ENCODE data around the gene ERAP2. TPM values are rescaled to one million over a fixed set of nuclear protein-coding genes. Genes with fewer than 3 reads are reported as not detected.

ERAP2 gene
- total RNA-seq, 2 experiments from 2014 or later, result 122 to 138 TPM

GRCh38 chr5:96940586-96940985, 64.3 kb downstream of the ERAP2 start:
- peaks cover 60% of the 10 kb centered on the region for H3K4me1 Mint-ChIP-seq
- ChIA-PET POLR2A (interaction anchor here (0.6 kb wide), 1 partner anchor 69 kb away, joined by 3 read pairs; no protein-coding TSS in a partner anchor), CTCF (interaction anchor here (1.5 kb wide), 1 partner anchor 71 kb away, joined by 3 read pairs; no protein-coding TSS in a partner anchor)
- DNase-seq, result no peak
- H3K4me3 Mint-ChIP-seq, result no peak overlapping the region
- H3K27ac Mint-ChIP-seq, result no peak overlapping the region
- peaks cover 54% of the 10 kb centered on the region for H3K36me3 Mint-ChIP-seq (ENCODE audit: low read depth)
- no peaks in the 10 kb centered on the region for H3K9me3 Mint-ChIP-seq
- no peaks in the 10 kb centered on the region for H3K27me3 Mint-ChIP-seq

DNA sequence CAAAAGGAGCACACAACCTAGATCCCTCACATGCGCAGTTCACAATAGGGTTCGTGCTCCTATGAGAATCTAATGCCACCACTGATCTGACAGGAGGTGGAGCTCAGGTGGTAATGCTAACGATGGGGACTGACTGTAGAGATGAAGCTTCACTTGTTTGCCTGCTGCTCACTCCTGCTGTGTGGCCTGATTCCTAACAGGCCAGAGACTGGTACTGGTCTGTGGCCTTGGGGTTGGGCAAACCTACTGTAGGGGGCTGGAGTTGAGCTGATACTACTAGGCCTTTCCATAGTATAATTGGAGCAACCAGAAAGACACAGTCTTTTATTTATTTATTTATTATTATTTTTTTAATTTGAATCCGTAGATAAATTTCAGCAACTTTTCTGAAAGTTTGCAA, 64.8 kb downstream of the ERAP2 start:
- no peak overlapping the region for H3K27ac Mint-ChIP-seq
- CTCF ChIA-PET, result no interaction called here
- DNase-seq, result no peak
- peaks cover 65% of the 10 kb centered on the region for H3K4me1 Mint-ChIP-seq
- POLR2A ChIA-PET, result interaction anchor here (0.6 kb wide), 1 partner anchor 70 kb away, joined by 3 read pairs; no protein-coding TSS in a partner anchor
- H3K27me3 Mint-ChIP-seq, result no peaks in the 10 kb centered on the region
- peaks cover 60% of the 10 kb centered on the region for H3K36me3 Mint-ChIP-seq (ENCODE audit: low read depth)
- no peak overlapping the region for H3K4me3 Mint-ChIP-seq
- no peaks in the 10 kb centered on the region for H3K9me3 Mint-ChIP-seq

- Mint-ChIP-seq H3K9me3 (no peaks in the 10 kb centered on the region), H3K27me3 (no peaks in the 10 kb centered on the region), H3K4me1 (peaks cover 68% of the 10 kb centered on the region), H3K27ac (no peak overlapping the region), H3K4me3 (no peak overlapping the region), H3K36me3 (ENCODE audit: low read depth) (peaks cover 55% of the 10 kb centered on the region)
- DNase-seq, result no peak
- CTCF ChIA-PET, result interaction anchor here (0.7 kb wide), 1 partner anchor 67 kb away, joined by 3 read pairs; no protein-coding TSS in a partner anchor
- POLR2A ChIA-PET, result no interaction called here
These were observed 65.8 kb downstream of the ERAP2 start for GRCh38 chr5:96942078-96942477.

GRCh38 chr5:96942911-96943310, 66.6 kb downstream of the ERAP2 start:
- DNase-seq, result no peak
- Mint-ChIP-seq H3K36me3 (ENCODE audit: low read depth) (peaks cover 54% of the 10 kb centered on the region), H3K27ac (no peak overlapping the region), H3K9me3 (no peaks in the 10 kb centered on the region), H3K4me3 (no peak overlapping the region), H3K27me3 (no peaks in the 10 kb centered on the region), H3K4me1 (peaks cover 66% of the 10 kb centered on the region)
- CTCF ChIA-PET, result no interaction called here
- POLR2A ChIA-PET, result no interaction called here

- Mint-ChIP-seq H3K9me3 (no peaks in the 10 kb centered on the region), H3K27ac (no peak overlapping the region), H3K4me1 (peaks cover 57% of the 10 kb centered on the region), H3K36me3 (ENCODE audit: low read depth) (peaks cover 49% of the 10 kb centered on the region), H3K4me3 (no peak overlapping the region), H3K27me3 (no peaks in the 10 kb centered on the region)
- no peak for DNase-seq
- ChIA-PET POLR2A (no interaction called here), CTCF (interaction anchor here (0.6 kb wide), 1 partner anchor 150 kb away, joined by 3 read pairs; no protein-coding TSS in a partner anchor)
These were observed 67.5 kb downstream of the ERAP2 start for GRCh38 chr5:96943799-96944198.

- H3K4me3 Mint-ChIP-seq, result no peak overlapping the region
- no peak for DNase-seq
These were observed 69.0 kb downstream of the ERAP2 start for GRCh38 chr5:96945144-96945897.

GRCh38 chr5:96946381-96946780, 70.1 kb downstream of the ERAP2 start:
- Mint-ChIP-seq H3K9me3 (peaks cover 6% of the 10 kb centered on the region), H3K27me3 (no peaks in the 10 kb centered on the region), H3K27ac (no peak overlapping the region), H3K36me3 (ENCODE audit: low read depth) (peaks cover 58% of the 10 kb centered on the region), H3K4me3 (no peak overlapping the region), H3K4me1 (peaks cover 47% of the 10 kb centered on the region)
- DNase-seq, result no peak
- ChIA-PET POLR2A (no interaction called here), CTCF (interaction anchor here (1.2 to 1.9 kb wide), 3 partner anchors 10 to 16 kb away, joined by 3 to 5 read pairs (median 3); partner anchors contain the start of gene LNPEP)

More at GRCh38 chr5:96945144-96945897, 69.0 kb downstream of the ERAP2 start:
- CTCF ChIA-PET, result interaction anchor here (0.6 to 1.9 kb wide), 5 partner anchors 9 to 107 kb away, joined by 3 to 5 read pairs (median 3); partner anchors contain the start of gene LNPEP
- H3K9me3 Mint-ChIP-seq, result peaks cover 6% of the 10 kb centered on the region
- H3K36me3 Mint-ChIP-seq (ENCODE audit: low read depth), result peaks cover 59% of the 10 kb centered on the region
- POLR2A ChIA-PET, result no interaction called here
- no peaks in the 10 kb centered on the region for H3K27me3 Mint-ChIP-seq
- H3K4me1 Mint-ChIP-seq, result peaks cover 54% of the 10 kb centered on the region
- peak overlapping the region; percentile 25 for H3K27ac Mint-ChIP-seq

DNA sequence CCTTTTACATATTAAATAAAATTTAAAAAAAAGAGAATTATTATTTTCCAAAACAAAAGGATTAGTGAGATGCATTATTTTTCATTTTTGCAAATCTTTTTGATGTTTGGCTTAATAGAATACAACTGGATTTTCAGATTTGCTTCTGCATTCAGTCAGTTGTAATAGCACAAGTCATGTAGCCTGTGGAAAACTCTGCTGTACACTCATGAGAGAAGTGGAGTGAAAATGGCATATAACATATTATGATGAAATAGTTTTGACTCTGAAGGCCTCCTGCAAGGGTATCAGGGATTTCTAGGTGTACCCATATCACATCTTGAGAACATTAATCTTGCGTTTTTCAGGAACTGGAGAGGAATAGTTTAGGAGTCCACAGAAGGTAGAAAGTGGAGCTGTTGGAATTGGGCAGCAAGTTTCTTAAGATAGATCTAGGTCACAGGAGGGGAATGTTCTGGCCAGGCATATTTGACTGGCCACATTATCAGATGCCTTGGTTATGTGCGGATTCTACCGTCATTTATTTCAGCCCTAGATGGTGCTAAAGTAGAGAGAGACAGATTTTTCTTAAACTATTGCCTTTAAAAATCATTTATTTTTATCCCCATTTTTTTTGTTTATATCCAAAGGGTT, 75.9 kb downstream of the ERAP2 start:
- Mint-ChIP-seq H3K27me3 (no peaks in the 10 kb centered on the region), H3K4me3 (no peak overlapping the region), H3K36me3 (ENCODE audit: low read depth) (peaks cover 54% of the 10 kb centered on the region), H3K4me1 (peaks cover 57% of the 10 kb centered on the region), H3K9me3 (peaks cover 6% of the 10 kb centered on the region), H3K27ac (no peak overlapping the region)
- ChIA-PET CTCF (interaction anchor here (0.7 kb wide), 1 partner anchor 190 kb away, joined by 3 read pairs; the partner anchor contains the start of gene LIX1), POLR2A (no interaction called here)
- no peak for DNase-seq

DNA sequence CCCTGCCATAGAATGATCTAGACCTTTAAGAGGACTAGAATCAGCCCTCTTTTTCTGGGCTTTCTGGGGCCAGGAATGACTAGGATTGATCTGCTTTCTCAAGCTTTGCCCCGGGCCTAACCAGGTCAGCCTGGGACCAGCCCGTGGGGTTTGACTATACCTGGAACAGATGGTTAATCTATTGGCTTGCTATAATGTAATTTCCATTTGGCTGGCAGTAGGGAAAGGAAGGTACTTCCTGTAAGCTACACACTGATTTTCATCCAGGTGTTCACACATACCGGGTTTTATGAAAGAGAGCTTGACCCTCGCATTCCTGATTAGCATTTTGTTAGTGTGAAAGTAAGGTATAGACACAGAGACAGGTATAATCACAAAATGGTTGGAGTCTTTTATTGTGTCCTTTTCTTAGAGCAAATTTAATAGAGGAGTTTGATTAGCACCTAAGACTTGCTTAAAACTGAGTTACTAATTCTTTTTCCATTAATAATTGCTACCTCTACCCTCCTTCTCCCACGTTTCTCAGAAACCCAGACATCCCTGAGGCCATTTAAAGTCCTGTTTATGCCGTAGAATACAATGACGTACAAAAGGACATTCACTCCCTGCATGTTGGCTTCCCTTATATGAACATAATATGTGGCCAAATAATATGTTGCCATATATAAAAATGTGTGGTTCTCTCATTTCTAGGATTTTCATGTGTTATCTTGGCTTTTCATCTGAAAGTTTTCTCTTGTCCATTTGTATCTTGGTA, 76.9 kb downstream of the ERAP2 start:
- ChIA-PET CTCF (interaction anchor here (0.7 kb wide), 1 partner anchor 79 kb away, joined by 4 read pairs; no protein-coding TSS in a partner anchor), POLR2A (no interaction called here)
- H3K4me3 Mint-ChIP-seq, result no peak overlapping the region
- H3K27ac Mint-ChIP-seq, result no peak overlapping the region
- no peak for DNase-seq
- H3K9me3 Mint-ChIP-seq, result peaks cover 6% of the 10 kb centered on the region
- no peaks in the 10 kb centered on the region for H3K27me3 Mint-ChIP-seq
- peaks cover 62% of the 10 kb centered on the region for H3K4me1 Mint-ChIP-seq
- H3K36me3 Mint-ChIP-seq (ENCODE audit: low read depth), result peaks cover 53% of the 10 kb centered on the region

DNA sequence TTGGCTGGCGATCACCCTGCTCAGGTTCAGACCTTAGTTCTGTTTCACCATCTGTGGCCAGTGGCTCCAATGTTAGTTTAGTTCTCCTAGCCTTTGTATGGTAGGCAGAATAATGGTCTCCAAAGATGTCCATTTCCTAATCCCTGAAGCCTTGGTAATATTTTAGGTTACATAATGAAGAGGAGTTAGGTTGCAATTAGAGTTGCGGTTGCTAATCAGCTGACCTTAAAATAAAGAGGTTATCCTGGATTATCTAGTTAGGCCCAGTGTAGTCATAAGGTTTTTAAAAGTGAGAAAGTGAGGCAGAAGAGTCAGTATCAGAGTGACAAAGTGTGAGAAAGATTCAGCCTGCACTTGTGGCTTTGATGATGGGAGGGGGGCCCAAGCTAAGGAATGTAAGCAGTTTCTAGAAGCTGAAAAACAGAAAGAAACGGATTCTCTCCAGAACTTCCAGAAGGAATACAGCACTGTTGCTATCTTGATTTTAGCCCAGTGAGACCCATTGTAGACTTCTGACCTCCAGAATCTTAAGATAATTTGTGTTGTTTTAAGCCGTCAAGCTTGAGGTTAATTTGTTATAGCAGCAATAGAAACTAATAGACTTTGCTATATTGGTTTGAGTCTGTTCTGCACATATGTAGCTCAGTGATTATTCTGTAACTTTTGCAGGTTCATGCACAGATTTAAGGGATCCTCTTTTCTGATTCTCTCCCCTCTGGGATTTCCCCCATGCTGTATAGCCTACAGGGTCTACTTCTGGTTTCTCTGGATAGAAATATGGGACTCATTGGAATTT, 81.2 kb downstream of the ERAP2 start:
- Mint-ChIP-seq H3K9me3 (no peaks in the 10 kb centered on the region), H3K4me1 (peaks cover 74% of the 10 kb centered on the region), H3K27ac (peak overlapping the region; percentile 86), H3K4me3 (peak overlapping the region; percentile 52), H3K27me3 (no peaks in the 10 kb centered on the region), H3K36me3 (ENCODE audit: low read depth) (peaks cover 35% of the 10 kb centered on the region)
- ChIA-PET CTCF (interaction anchor here (0.7 to 1.3 kb wide), 4 partner anchors 9 to 89 kb away, joined by 3 to 4 read pairs (median 3); no protein-coding TSS in a partner anchor), POLR2A (no interaction called here)
- no peak for DNase-seq

DNA sequence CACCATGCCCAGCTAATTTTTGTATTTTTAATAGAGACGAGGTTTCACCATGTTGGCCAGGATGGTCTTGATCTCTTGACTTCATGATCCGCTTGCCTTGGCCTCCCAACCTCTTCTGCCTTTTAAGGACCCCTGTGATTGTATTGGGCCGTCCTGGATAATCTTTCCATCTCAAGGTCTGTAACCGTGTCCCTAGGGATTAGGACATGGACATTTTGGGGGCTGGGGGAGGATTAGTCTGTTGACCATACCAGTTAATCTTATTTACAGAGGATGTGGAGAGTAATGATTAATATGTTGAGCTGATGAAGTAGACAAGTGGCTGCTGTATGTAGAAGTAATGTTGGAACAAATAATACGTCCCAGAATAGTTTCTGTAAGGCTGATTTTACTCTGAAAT, 82.7 kb downstream of the ERAP2 start:
- H3K4me1 Mint-ChIP-seq, result peaks cover 74% of the 10 kb centered on the region
- peak overlapping the region; percentile 66 for H3K27ac Mint-ChIP-seq
- H3K9me3 Mint-ChIP-seq, result no peaks in the 10 kb centered on the region
- DNase-seq, result no peak
- no peak overlapping the region for H3K4me3 Mint-ChIP-seq
- H3K27me3 Mint-ChIP-seq, result no peaks in the 10 kb centered on the region
- peaks cover 46% of the 10 kb centered on the region for H3K36me3 Mint-ChIP-seq (ENCODE audit: low read depth)
- CTCF ChIA-PET, result interaction anchor here (1.0 kb wide), 1 partner anchor 28 kb away, joined by 3 read pairs; no protein-coding TSS in a partner anchor
- POLR2A ChIA-PET, result no interaction called here

DNA sequence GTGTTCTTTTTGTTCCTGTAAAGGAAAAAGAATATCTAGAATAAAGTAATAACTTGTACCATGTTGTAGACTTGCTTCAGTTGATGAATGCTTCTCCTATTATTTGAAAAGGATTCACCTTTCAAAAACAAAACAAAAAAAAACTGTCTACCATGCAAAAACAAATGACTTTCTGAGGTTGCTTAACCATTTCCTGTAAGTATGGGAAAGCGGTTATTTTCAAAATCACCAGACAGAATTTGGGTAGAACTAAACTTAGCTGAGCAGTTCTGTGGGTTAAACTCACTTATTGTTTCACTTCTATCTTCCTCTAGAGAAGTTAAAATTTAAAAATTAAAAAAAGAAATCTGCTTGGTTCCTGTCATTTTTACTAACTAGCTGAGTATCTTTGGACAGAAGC, 84.8 kb downstream of the ERAP2 start:
- Mint-ChIP-seq H3K4me3 (peak overlapping the region; percentile 71), H3K36me3 (ENCODE audit: low read depth) (peaks cover 56% of the 10 kb centered on the region), H3K27ac (peak overlapping the region; percentile 91), H3K27me3 (no peaks in the 10 kb centered on the region), H3K9me3 (no peaks in the 10 kb centered on the region), H3K4me1 (peaks cover 78% of the 10 kb centered on the region)
- ChIA-PET CTCF (interaction anchor here (1.0 kb wide), 1 partner anchor 52 kb away, joined by 3 read pairs; no protein-coding TSS in a partner anchor), POLR2A (interaction anchor here (0.7 to 1.1 kb wide), 3 partner anchors 25 to 145 kb away, joined by 3 to 4 read pairs (median 4); partner anchors contain the start of gene LNPEP)
- DNase-seq, result peak; percentile 27
